T-helper 1 cell (primary cell): ENCODE measurements around the gene TRPV2.
"Not testable (repeated sequence)": the region's sequence is repeated elsewhere in the genome, so short reads cannot be mapped to it uniquely, and the experiment has no call there.

ENCODE experiments used
- DNase-seq, 5 donors: peaks; one replicate each; pipeline ENCODE4 v3.0.0-alpha.2; 2012 to 2020

Gene TRPV2

DNA sequence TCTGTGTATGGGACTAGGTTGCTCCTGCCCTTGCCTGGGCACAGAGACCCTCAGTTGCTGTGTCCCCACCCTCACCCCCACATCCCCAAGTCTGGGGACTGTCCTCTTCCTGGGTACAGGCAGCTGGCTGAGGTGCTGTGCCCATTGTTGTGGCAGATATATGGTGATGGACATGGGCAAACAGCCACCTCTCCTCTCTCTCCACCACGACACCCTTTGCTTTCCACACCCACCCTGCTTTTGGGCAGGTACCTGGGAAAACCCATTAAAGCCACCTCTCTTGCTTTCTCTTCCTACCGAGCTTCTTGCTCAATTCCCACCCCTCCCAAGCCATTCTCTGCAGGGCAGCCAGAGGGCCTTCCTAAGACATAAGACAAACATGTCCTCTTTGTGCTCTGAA lies 21.7 kb downstream of the TRPV2 start:
- no peak for DNase-seq

DNA sequence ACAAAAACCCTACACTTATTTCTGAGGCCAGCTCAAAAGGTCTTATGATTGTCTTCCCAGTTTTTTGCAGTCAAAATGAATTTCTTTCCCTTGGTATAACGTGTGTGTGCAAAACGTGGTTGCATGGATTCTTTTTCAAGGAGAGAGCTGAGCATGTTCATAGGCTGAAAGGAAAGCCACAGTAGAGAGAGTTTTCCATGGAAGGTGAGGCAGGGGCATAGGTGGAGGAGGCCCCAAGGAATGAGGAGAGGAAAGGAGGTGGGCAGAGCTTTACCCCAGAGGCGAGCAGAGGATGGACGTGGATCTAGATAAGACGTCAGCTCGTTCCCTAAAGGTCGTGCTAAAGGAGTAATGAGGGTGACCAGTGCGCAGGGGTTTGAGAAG lies 22.8 kb downstream of the TRPV2 start:
- DNase-seq, result no peak

DNA sequence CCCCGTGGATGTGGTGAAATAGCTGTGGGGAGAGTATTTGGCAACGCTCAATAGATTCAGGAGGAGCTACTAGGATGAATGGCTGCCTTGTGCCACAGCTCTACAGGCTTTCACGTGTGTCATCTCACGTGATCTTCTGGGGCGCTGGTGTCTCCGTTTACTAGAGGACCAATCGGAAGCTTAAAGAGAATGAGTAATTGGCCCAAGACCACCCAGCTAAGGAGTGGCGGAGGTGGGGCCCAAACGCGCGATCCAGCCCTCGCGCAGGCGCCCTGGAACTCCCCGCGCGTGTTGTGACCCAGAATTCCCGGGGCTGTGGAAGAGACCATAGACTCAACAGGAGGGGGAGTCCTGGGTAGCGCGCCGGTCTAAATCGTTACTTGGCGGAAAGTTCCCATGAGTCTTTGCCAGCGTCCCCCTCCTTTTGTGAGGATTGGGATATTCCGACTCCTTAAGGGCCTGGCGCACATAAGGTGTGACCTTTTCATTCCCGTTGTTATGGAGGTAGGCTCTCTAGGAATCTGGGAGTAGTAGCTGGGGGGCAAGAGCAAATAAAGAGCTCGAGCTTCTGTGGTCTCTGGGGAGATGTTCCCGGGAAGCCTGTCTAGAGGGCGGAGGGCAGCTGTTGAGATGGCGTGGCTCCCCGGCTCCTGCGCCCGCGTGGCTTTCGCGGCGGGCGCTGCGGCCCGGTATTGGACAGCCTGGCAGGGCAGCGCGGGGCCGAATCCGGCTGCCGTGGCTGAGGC lies 23.4 kb downstream of the TRPV2 start:
- peak; percentile 89 to 98 (median 92) for DNase-seq

DNA sequence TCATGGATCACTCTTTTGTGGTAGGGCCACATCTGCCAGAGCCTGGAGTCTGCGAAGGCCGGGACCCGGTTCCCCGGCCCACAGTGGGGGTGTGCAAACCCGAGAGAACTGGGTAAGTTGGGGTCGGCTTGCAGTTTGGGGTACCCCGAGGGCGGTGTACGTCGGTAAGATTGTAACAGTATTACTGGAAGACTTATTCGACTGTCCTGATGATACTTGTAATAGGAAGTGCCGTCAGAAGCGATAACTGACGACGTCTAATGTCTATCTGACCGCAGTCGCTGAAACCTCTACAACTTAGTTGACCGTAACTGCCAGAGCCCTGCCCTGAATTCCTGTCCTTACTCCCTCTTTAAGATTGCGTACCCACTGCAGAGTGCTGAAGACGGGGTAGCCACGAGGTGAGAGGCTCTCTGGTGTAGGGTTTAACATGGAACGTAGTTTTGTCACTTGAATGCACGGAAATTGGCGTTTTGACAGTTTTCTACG lies 24.0 kb downstream of the TRPV2 start:
- DNase-seq, result peak in 1 of 5 donors; percentile 57

DNA sequence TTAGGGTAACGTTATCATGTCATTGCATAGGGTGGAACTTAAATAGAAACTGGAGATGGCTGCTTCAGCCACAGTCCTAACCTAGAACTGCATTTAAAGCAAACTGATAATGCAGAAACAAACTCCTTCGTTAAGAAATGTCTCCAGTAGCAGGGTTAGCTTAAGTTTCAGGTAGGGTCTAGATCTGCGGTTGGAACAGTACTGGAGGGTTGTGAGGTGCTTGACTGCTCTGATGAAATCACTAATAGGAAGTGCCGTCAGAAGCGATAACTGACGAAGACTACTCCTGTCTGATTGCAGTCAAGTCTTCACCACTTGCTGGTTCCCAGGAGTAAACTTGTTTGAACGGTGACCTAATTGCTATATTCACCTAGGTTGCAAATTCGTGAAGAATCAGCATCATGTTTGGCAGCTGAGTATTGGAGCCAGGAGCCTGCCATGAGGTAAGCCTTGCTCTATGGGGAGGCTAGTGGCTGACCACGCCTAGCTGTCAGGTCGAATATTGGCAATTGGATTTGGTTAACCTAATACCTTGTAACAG lies 24.5 kb downstream of the TRPV2 start:
- DNase-seq, result peak in 1 of 5 donors; percentile 74

DNA sequence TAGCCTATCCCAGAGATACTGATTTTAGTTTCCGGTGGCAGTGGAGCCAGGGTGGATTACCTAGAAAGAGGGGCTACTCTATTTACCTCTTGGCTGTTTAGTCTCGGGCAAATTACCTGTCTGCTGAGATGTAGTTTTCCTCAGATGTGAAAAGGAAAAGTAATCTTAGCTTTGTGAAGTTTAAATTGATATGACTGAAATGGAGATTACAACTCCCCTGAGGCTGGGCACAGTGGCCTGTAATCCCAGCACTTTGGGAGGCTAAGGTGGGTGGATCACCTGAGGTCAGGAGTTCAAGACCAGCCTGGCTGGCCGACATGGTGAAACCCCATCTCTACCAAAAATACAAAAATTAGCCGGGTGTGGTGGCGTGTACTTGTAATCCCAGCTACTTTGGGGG lies 25.0 kb downstream of the TRPV2 start:
- not testable (repeated sequence) for DNase-seq

DNA sequence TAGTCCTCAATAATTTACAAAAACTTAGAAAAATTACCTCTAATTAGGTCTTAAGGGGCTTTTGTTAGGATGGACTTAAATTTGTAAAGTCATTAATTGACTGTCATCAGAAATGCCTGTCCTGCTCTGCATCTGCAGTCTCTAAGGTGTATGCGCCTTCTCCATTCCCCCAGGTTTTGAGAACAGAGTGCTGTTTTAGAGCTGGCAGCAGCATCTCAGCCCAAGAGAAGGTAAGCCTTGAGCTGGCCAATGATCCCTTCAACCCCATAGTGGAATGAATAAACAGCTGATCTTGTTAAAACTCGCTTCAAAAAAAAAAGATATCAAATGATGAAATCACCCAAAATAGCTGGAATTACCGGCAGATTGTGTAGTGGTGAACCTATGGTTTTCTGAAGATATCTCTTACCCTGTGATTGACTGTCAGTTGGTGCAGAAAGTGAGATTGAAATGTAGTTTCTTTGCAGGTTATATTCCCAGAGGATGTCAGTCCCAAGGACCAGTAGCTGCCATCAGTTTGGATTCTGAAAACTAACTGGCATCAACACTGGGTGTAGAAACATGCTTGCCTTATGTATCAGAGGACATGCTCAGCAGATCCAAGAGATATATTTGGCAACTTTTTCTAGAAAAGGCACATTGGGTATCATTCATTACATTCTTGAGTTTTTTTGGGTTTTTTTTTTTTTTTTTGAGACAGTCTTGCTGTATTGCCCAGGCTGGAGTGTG lies 25.7 kb downstream of the TRPV2 start:
- no peak for DNase-seq

DNA sequence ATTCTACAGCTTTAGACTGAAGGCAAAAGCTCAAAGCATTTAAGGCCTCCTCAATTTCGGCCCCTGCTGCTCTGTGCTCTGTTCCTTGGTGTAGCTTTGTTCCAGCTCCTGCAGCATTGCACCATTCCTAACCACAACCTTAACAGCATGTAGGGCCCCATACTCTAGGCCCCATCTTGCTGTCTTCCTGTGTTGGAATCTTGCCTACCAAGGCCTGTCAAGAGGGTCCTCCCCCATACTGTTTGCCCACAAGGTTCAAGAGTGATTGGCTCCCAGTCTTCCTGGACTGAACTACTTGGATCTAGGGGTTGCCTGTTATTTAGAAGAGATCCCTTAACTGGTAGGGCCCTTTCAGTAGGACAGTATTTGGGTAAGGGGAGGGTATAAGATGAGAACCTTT lies 26.8 kb downstream of the TRPV2 start:
- no peak for DNase-seq

DNA sequence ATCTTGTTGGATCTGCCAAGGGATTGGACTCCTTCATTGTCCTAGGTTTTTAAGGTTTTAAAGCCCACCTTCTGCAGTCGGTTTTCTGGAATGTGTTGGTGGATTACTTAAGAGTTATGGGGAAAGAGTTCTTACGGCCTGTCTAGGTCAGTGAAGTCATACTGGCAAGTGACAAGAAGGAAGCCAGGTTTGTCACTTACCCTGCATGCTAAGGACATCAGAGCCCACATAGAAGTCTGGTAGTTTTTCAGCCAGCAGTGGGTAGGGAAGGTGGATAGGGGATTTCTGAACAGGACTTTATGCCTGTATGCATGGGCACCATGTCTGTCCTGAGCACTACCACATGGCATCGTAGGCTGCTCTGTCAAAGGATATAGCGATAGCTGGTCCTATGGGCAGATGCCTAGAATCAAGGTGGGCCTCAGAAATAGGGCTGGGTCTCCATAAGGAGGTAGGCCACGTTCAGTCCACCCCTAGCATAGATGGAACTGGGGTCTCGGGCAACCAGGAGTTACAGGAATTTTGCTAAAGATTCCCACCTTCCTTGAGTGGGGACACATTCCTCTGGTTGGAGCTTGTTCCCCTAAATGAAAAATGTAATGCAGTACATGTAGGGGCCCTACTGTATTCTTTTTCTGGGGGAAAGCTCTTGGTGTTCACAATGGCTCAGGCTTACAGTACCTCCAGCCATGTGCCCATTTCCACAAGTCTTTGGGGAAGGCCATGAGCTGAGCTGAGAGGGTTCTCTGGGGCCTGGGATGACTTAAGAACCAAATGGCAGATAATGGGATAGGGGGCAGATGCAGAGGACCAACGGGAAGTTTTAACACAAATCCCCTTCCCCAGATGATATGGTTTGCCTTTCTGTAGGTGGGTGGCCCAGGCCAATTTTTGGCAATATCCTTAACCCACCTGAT lies 27.5 kb downstream of the TRPV2 start:
- no peak for DNase-seq

DNA sequence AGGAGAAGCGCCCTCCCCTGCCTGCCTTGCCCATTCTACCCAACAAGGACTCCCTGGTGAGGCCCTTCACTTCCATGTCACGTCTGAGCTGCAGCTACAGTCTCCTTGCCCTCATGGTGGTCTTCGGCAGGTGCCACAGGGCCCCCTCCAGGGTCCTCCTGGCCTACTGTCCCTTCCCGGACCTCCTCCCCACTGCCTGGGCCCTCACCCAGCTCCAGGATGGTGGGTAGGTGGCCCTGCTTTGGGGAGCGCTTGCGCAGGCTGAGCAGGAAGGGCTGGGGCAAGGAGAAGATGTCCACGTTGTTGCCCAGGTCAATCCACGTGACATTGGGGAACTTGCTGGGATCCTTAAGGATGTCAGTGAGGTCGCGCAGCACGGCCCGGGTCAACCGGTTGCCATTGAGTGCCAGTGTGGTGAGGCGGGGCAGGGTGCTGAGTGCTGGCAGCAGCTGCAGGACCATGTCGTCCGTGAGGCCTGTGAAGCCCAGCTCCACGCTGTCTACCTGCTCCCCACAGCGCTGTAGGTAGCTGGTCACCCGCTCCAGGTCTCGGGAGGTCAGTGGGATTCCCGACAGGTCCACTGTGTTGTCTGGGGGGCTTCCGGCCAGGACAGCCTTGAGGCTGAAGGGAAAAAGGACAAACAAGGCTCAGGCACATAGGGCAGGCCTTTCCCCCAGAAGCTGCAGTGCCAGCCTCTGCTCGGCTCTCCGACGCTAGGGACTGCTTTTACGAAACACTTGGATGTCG lies 28.3 kb downstream of the TRPV2 start:
- no peak for DNase-seq

DNA sequence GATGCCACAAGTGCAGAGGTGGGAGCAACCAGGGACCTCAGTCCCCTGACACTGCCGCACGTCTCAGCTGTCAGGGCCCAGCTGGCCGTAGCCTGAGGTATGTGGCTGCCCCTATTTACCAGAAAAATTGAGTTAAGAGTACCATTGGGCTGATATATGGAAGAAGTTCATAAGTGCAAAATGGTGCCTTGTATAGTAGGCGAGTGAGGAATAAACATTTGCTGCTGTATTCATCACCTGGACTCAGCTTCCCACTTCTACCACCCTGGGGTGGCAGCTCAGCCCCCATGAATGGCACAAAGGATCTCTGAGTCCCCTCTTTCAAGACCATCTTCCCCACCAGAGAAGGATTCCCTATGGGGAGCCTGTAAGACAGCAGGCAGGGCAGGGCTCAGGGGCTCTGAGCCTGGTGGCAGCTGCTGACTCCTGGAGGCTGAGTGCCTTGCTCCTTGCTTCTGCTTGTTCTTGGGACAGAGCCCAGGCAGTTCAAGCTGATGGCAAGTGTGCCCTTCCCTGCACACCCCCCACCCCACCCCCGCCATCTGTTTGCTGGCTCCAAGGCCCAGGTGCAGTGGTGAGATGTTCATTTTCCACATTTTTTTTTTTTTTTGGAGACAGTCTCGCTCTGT lies 29.0 kb downstream of the TRPV2 start:
- DNase-seq, result no peak

DNA sequence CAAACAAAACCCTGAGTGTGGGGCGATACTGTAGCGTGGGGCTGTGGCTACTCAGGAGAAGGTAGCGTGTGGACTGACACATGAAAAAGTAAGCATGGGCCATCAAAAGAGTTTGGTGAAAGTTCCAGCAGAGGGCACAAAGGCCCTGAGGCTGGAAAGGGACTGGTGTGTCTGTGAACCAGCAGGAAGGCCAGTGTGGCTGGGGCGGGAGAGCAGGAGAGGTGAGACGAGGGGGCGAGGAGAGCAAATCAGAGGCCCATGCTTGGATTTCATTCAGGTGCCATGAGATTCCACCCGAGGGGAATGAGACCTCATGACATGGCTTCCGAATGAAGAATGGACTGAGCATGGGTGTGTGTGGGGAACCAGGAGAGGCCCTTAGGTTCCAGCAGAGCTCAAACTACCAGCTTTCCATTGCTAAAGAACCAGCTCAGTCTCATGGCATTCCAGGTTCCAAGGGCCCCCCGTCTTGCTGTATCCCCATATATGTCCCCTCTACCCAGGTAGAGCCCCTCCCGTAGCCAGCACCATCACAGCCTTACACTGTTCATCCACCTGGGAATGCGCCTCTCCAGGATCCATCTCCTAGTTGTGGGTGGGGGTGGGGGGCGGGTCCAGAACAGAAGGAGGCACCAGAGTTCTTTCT lies 31.1 kb downstream of the TRPV2 start:
- no peak for DNase-seq

DNA sequence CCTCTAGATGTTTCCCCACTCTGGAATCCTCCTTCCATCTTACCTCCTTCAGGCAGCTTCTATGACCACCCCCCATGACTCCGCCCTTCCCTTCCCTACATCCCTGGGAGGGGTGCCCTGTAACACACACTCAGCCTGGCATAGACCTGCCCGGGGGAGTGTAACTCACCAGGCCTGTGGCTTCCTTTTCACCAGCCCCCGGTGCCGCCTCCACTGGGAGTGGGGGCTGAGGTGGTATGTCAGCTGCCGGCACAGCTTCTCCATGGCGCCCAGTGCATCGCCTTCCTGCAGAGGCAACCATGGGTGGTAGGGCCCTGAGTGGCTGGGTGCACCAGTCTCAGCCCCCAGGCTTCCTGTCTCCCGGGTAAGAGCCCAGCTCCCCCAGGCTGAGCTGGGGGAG lies 32.3 kb downstream of the TRPV2 start:
- no peak for DNase-seq

DNA sequence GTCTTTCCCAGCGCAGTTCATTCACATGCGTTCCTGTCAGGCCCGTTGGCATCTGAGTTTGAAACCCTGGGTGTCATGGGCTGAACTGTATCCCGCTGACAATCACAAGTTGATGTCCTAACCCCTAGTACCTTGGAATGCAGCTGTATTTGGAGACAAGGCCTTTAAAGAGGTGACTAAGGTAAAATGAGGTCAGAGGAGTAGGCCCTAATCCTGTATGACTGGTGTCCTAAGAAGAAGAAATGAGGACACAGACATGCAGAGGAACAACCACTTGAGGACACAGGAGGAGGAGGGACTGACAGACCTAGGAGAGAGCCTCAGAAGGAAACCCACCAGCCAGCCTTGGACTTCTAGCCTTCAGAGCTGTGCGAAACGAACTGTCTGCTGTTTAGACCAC lies 33.1 kb downstream of the TRPV2 start:
- no peak for DNase-seq

DNA sequence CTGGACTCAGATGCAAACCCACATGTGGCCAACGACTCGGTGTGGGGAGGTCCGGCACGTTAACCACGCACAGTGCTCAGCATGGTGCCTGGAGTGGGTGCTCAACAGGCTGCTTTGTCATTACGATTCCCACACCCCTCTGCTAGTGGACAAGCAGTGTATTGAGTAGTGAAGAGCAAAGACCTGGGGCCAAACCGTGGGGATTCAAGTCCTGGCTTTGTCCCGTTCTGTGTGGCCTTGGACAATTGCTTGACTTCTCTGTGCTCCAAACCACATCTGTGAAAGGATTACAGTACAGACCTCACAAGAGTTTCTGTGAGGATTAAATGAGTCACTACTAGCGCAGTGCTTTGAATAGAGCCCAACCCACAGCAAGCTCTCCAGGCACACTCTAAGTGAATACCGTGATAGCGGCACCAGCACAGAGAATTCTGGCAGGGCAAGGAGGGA lies 33.8 kb downstream of the TRPV2 start:
- no peak for DNase-seq

DNA sequence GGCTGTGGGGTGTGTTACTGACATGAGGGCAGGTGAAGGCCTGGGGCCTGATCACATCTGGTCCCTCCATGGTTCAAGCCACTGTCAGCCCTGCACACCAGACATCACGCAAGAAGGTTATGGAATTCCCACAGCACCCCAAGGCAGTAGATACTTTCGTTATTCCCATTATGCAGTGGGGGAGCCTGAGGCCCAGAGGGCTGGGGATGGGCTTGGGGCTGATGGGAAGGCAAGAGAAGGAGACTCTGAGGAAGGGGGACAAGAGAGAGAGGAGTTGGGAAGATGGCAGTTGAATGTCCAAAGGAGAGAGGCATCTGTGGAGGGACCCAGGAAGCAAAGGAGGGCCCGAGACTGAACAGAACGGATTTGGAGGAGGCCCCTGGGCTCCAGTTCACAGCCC lies 34.7 kb downstream of the TRPV2 start:
- no peak for DNase-seq

DNA sequence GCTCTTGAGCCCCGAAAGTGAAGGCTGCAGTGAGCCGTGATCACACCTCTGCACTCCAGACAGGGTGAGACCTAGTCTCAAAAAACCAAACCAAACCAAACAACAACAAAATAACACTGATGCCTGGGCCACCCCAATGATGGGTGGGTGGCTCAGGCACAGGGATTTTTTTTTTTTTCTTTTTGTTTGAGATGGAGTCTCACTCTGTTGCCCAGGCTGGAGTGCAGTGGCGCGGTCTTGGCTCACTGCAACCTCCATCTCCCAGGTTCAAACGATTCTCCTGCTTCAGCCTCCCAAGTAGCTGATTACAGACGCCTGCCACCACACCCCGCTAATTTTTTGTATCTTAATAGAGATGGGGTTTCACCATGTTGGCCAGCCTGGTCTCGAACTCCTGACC lies 36.9 kb downstream of the TRPV2 start:
- DNase-seq, result not testable (repeated sequence)

DNA sequence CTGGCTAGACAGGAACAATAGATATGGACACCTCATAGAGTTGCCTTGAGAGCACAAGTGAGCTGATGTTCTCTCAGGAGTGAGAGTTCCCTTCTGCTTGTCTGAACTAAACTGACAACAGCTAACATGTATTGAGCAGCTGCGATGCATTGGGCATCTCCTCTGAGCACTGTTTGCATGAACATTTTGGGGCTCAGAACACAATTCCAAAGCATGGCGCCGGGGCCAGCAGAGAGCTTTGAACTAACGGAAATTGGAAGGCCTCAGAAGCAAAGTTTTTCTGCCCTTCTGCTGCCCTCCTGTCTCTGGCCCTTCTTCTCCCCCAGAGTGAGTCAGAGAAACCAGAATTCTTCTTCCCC lies 38.1 kb downstream of the TRPV2 start:
- no peak for DNase-seq

DNA sequence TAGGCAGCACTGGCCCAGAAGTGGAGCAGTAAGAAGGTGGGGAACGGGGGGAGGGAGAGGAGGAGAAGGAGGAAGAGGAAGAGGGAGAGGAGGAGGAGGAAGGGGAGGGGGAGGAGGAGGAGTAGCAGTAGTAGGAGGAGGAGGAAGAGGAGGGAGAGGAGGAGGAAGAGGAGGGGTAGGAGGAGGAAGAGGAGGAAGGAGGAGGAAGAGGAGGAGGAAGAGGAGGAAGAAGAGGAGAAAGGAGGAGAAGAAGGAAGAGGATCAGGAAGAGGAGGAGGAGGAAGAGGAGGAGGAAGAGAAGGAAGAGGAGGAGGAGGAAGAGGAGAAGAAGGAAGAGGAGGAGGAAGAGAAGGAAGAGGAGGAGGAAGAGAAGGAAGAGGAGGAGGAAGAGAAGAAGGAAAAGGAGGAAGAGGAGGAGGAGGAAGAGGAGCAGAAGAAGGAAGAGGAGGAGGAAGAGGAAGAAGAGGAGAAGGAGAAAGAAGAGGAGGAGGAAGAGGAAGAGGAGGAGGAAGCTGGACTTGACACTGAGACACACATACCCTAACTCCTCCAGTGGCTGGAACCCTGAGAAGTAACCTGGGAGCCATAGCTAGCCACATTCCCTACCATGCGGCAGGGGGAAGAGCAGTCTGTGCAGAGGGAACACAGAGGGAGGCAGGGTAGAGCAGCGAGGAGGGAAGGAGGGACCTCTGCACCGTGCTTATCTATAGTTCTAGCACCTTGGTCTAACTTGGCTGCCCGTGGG lies 40.8 kb downstream of the TRPV2 start:
- DNase-seq, result no peak

DNA sequence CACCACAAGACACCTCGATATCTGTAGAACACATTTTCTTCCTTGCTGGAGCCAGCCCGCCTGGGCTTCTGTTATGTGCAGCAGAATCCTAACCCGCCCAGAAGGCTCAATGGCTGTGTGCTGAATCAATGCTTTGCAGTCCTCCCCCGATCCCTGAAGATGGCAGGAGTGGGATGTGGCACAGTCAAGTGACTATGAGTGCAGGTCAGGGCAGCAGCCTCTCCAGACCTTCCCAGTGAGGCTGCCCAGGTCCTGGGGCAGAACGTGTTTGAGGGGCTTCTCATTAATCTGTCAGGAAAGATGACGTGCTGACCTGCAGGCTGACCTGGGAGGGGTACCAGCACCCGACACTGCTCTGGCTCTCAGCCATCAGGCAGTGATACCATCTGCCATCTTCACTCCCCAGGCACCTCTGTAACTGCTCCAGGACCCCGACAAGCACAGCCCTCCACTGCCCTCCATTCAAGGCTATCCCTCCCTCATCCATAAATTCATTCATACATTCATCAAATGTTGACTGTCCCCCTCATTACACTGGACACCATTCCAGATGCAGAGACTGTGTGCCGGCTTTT lies 41.5 kb downstream of the TRPV2 start:
- no peak for DNase-seq
